Kidney (tissue), 14 donors: ENCODE measurements around the gene SDHAF1. TPM values are rescaled to one million over a fixed set of nuclear protein-coding genes. Genes with fewer than 3 reads are reported as not detected.

ENCODE experiments used
- DNase-seq, 5 donors: peaks; one replicate each; pipeline ENCODE4 v3.0.0-alpha.2; 2013 to 2020
- FAIRE-seq: peaks from 2 replicates; lab custom pipeline; 2012; peaks lifted over from hg19 to GRCh38; lab: Jason Lieb, UNC
- H3K27ac ChIP-seq, 2 donors: one replicate each; pipeline ENCODE4 v1.7.0; 2013; ENCODE audit warnings: low read depth in 2 of 2, low read length in 2 of 2, inconsistent platforms in 1 of 2
- H3K27me3 ChIP-seq: one replicate; pipeline ENCODE4 v1.7.1; 2013; ENCODE audit warnings: low read length, inconsistent platforms; ENCODE audit not compliant: control insufficient read depth, insufficient read depth
- H3K36me3 ChIP-seq, 3 donors: one replicate each; pipeline versions ENCODE4 v1.7.0 to v1.7.1; 2013; ENCODE audit warnings: low read length in 3 of 3, control low read depth in 1 of 3, inconsistent platforms in 1 of 3; ENCODE audit not compliant: insufficient read depth in 3 of 3, control insufficient read depth in 2 of 3
- H3K4me1 ChIP-seq, 3 donors: one replicate each; pipeline versions ENCODE4 v1.7.0 to v1.7.1; 2013; ENCODE audit warnings: low read length in 3 of 3, inconsistent platforms in 1 of 3, low read depth in 1 of 3; ENCODE audit not compliant: control insufficient read depth in 2 of 3, insufficient read depth in 2 of 3
- H3K4me3 ChIP-seq, 3 donors: one replicate each; pipeline versions ENCODE4 v1.7.0 to v1.8.1; 2013; ENCODE audit warnings: low read length in 3 of 3, control low read depth in 1 of 3, inconsistent platforms in 1 of 3
- H3K9ac ChIP-seq, 3 donors: one replicate each; pipeline versions ENCODE4 v1.7.0 to v1.7.1; 2013; ENCODE audit warnings: low read length in 3 of 3, control low read depth in 1 of 3, inconsistent platforms in 1 of 3
- H3K9me3 ChIP-seq, 3 donors: one replicate each; pipeline versions ENCODE4 v1.7.0 to v1.7.1; 2013; ENCODE audit warnings: low read length in 3 of 3, control low read depth in 1 of 3, inconsistent platforms in 1 of 3; ENCODE audit not compliant: control insufficient read depth in 2 of 3, insufficient read depth in 1 of 3
- CTCF ChIP-seq: IDR thresholded peaks from 3 replicates; pipeline ENCODE4 v1.5.1; 2012; ENCODE audit warnings: mild to moderate bottlenecking, moderate library complexity, borderline replicate concordance; ENCODE audit not compliant: insufficient read depth; ENCODE audit errors: extremely low read depth
- intact Hi-C: fragments of 100-400 bp; cut with DNase I; formaldehyde crosslinking; loops from one replicate; pipeline ENCODE4 v1.11.1; 2022
- polyA plus RNA-seq: library from polyadenylated mRNA; stranded (reverse); fragments of 350-450 nt; fragmentation: Illumina TruSeq; extraction: RNeasy Lipid Tissue Mini Kit (QIAGEN cat#74804); gene quantifications from one replicate; pipeline ENCODE4 v1.2.3, GENCODE V29; 2014; ENCODE audit warnings: low read depth, low replicate concordance; ENCODE audit not compliant: insufficient read depth
- total RNA-seq: library from RNA; stranded (reverse); fragmentation: NEBNext Ultra II Directional; extraction: Animal tissue kit (Norgen Biotek cat#: 25700); gene quantifications from one replicate; pipeline ENCODE4 v1.2.1, GENCODE V29; 2021
- donor health status: control.
- donor health status: control.
- donor health status: control.
- donor health status: control.
- donor health status: control.
- donor health status: DM: yes; HTN: yes; CAD: no.
- donor health status: Normal renal cell carcinoma (clear cell type).

The SDHAF1 gene
- total and polyA plus RNA-seq, 2 donors from 2014 or later, result 15.0 to 34.3 TPM

GRCh38 chr19:36028313-36029041, 33.5 kb downstream of the SDHAF1 start:
- no peak for TF ChIP-seq CTCF
- peaks cover 0 to 2% (median 0%) of the 10 kb centered on the region in 3 donors for H3K4me1 ChIP-seq
- H3K9me3 ChIP-seq, result no peaks in the 10 kb centered on the region
- intact Hi-C loops, result no loop called here
- H3K27ac ChIP-seq, result no peak overlapping the region
- H3K9ac ChIP-seq, result no peak overlapping the region
- H3K36me3 ChIP-seq, result no peaks in the 10 kb centered on the region
- no peak overlapping the region for H3K4me3 ChIP-seq
- no peaks in the 10 kb centered on the region for H3K27me3 ChIP-seq
- FAIRE-seq (no peak), DNase-seq (no peak)

GRCh38 chr19:36030264-36031148, 35.5 kb downstream of the SDHAF1 start:
- Histone ChIP-seq H3K27me3 (no peaks in the 10 kb centered on the region), H3K9ac (no peak overlapping the region), H3K36me3 (no peaks in the 10 kb centered on the region), H3K9me3 (no peaks in the 10 kb centered on the region), H3K4me1 (peaks cover 0 to 2% (median 0%) of the 10 kb centered on the region in 3 donors), H3K27ac (no peak overlapping the region), H3K4me3 (no peak overlapping the region)
- FAIRE-seq, result no peak
- intact Hi-C loops, result no loop called here
- no peak for DNase-seq
- no peak for TF ChIP-seq CTCF

GRCh38 chr19:36031308-36031707, 36.3 kb downstream of the SDHAF1 start:
- no peak overlapping the region for H3K27ac ChIP-seq

More at GRCh38 chr19:36031308-36031707, 36.3 kb downstream of the SDHAF1 start:
- no peaks in the 10 kb centered on the region for H3K9me3 ChIP-seq
- TF ChIP-seq CTCF, result no peak
- peak overlapping the region in 1 of 3 donors; percentile 18 for H3K4me3 ChIP-seq
- FAIRE-seq (no peak), DNase-seq (no peak)
- no peak overlapping the region for H3K9ac ChIP-seq
- H3K36me3 ChIP-seq, result no peaks in the 10 kb centered on the region
- peaks cover 0 to 2% (median 0%) of the 10 kb centered on the region in 3 donors for H3K4me1 ChIP-seq
- no peaks in the 10 kb centered on the region for H3K27me3 ChIP-seq
- intact Hi-C loops, result no loop called here
